ENCODE data around the gene ARG2. TPM values are rescaled to one million over a fixed set of nuclear protein-coding genes. Genes with fewer than 3 reads are reported as not detected.

The ARG2 gene
- total RNA-seq, 2 donors from 2014 or later: 2.8 to 12.5 TPM

DNA sequence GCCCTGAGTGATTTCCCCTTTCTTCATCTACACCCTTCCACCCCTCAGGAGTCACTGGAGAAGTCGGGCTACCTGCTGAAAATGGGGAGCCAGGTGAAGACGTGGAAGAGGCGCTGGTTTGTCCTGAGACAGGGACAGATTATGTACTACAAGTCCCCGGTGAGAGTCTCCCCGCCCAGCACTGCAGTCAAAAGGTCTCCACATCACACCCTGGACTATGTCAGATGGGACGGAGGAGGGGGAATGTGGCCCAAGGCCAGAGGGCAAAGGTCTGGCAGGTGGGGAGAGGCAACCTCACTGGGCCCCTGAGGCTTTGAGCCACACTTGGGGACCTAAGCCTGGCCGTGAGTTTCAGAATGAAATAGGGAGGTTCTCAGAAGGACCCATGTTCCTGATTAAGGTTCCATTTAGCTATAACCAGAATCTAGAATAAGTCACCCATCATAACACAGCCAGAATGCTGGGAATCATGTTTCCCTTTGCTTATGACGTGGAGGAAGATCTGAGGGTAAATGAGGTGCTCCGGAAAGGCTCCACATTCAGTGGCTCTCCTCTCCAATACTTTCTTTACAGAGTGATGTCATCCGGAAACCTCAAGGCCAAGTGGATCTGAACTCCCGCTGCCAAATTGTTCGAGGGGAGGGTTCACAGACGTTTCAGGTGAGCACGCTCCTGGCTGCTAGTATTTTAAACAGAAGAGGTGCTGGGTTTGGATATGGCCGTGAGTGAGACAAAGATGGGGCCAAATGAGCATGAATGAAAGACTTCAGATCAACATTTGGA, 46.3 kb upstream of the ARG2 start:
- no peak overlapping the region for H3K27ac ChIP-seq
- TF ChIP-seq, protein P1, sequence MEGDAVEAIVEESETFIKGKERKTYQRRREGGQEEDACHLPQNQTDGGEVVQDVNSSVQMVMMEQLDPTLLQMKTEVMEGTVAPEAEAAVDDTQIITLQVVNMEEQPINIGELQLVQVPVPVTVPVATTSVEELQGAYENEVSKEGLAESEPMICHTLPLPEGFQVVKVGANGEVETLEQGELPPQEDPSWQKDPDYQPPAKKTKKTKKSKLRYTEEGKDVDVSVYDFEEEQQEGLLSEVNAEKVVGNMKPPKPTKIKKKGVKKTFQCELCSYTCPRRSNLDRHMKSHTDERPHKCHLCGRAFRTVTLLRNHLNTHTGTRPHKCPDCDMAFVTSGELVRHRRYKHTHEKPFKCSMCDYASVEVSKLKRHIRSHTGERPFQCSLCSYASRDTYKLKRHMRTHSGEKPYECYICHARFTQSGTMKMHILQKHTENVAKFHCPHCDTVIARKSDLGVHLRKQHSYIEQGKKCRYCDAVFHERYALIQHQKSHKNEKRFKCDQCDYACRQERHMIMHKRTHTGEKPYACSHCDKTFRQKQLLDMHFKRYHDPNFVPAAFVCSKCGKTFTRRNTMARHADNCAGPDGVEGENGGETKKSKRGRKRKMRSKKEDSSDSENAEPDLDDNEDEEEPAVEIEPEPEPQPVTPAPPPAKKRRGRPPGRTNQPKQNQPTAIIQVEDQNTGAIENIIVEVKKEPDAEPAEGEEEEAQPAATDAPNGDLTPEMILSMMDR (IDR thresholded peaks at IDR 0.05): no peak
- H3K27me3 ChIP-seq (replicated peaks; ENCODE audit: insufficient read depth): no peaks in the 10 kb centered on the region
- H3K36me3 ChIP-seq: no peaks in the 10 kb centered on the region
- H3K4me3 ChIP-seq: no peak overlapping the region
- no peaks in the 10 kb centered on the region for H3K4me1 ChIP-seq (ENCODE audit: control insufficient read depth in 1 of 2, low read depth in 2 of 2)
- ATAC-seq (ENCODE audit: insufficient number of reproducible peaks, low FRiP score, low read depth) (no peak), DNase-seq (ENCODE audit: low spot score) (no peak)
- no peaks in the 10 kb centered on the region for H3K9me3 ChIP-seq

DNA sequence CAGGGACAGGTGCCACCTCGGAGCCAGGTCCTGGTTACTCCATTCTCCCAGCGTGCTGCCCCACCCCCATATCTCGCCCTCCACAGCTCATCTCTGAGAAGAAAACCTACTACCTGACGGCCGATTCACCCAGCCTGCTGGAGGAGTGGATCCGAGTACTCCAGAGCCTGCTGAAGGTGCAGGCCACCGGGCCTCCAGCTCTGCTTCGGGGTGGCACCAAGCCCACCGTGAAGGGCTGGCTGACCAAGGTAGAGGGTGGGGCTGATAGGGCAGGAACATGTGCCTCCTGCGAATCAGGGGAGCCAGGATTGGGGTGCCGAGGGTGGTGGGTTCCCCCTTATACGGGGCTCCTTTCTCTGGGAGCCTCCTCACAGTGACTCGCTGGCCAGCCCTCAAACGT, 45.6 kb upstream of the ARG2 start:
- Histone ChIP-seq H3K4me3 (no peak overlapping the region), H3K36me3 (no peaks in the 10 kb centered on the region), H3K4me1 (ENCODE audit: control insufficient read depth in 1 of 2, low read depth in 2 of 2) (no peaks in the 10 kb centered on the region), H3K27me3 (replicated peaks; ENCODE audit: insufficient read depth) (no peaks in the 10 kb centered on the region), H3K27ac (no peak overlapping the region), H3K9me3 (no peaks in the 10 kb centered on the region)
- DNase-seq (ENCODE audit: low spot score) (no peak), ATAC-seq (ENCODE audit: insufficient number of reproducible peaks, low FRiP score, low read depth) (no peak)
- TF ChIP-seq, protein P1 (IDR thresholded peaks at IDR 0.05): no peak

DNA sequence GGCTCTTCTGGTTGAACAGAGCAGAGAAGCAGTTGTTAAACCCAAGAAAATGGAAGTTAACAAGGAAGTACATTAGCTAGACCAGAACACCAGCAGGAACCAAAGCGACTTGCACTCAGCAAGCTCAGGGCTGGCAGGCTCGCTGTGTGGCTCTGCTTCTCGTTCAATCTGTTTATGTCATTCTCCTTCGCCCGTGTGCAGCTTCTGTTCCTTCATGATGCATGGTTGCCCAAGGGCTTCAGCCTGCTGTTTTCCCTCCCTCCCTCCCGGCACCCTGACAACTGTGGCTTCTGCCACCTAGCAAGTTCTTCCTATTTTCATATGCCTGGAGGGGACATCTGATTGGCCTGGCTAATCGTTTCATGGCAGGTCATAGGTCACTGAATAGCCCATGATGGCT, 44.9 kb upstream of the ARG2 start:
- no peak for ATAC-seq (ENCODE audit: insufficient number of reproducible peaks, low FRiP score, low read depth)

GRCh38 chr14:67575684-67576083, 44.0 kb upstream of the ARG2 start:
- no peak overlapping the region for H3K27ac ChIP-seq
- TF ChIP-seq, protein P1 (IDR thresholded peaks at IDR 0.05): no peak
- ATAC-seq (ENCODE audit: insufficient number of reproducible peaks, low FRiP score, low read depth) (no peak), DNase-seq (ENCODE audit: low spot score) (no peak)
- no peaks in the 10 kb centered on the region for H3K27me3 ChIP-seq (replicated peaks; ENCODE audit: insufficient read depth)
- H3K4me1 ChIP-seq (ENCODE audit: control insufficient read depth in 1 of 2, low read depth in 2 of 2): no peaks in the 10 kb centered on the region
- no peak overlapping the region for H3K4me3 ChIP-seq
- no peaks in the 10 kb centered on the region for H3K9me3 ChIP-seq
- H3K36me3 ChIP-seq: no peaks in the 10 kb centered on the region

More for the DNA sequence above, 44.9 kb upstream of the ARG2 start:
- H3K36me3 ChIP-seq: no peaks in the 10 kb centered on the region
- DNase-seq (ENCODE audit: low spot score): no peak
- H3K4me3 ChIP-seq: no peak overlapping the region
- H3K4me1 ChIP-seq (ENCODE audit: control insufficient read depth in 1 of 2, low read depth in 2 of 2): no peaks in the 10 kb centered on the region
- TF ChIP-seq, protein P1 (IDR thresholded peaks at IDR 0.05): no peak
- no peaks in the 10 kb centered on the region for H3K27me3 ChIP-seq (replicated peaks; ENCODE audit: insufficient read depth)
- no peaks in the 10 kb centered on the region for H3K9me3 ChIP-seq
- no peak overlapping the region for H3K27ac ChIP-seq

DNA sequence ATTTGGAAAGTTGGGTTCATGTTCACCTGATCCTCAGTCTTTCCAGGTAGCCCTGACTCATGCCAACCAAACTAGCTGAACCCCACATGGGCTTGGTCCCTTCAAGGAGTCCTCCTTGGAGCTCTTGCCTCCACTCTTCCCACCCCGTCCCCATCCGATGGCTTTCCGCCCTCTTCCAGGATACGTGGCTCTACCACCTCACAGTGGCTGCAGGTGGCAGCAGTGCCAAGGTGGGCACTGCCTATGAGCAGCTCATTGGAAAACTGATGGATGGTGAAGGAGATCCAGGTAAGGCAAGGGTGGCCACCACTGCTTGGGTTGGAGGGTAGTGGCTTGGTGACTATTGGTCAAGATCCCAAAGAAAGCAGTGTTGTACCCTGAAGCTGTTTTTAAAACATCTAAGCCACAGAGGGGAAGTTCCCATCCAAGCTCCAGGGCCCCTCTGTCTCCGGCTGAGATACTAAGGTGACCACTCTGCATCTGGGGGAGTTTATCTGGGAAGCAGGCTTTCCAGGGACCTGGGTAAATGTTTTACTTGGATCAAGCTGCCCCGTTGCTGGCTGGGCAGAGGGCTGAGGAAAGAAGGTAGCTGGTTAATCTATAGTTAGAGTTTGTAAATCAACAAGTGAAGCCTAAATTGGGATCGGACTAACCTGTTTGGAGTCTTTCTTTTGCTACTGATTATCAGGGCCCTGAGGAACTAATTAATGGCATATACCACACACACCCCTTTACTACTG, 43.3 kb upstream of the ARG2 start:
- Histone ChIP-seq H3K27me3 (replicated peaks; ENCODE audit: insufficient read depth) (no peaks in the 10 kb centered on the region), H3K36me3 (no peaks in the 10 kb centered on the region), H3K4me1 (ENCODE audit: control insufficient read depth in 1 of 2, low read depth in 2 of 2) (no peaks in the 10 kb centered on the region), H3K27ac (no peak overlapping the region), H3K4me3 (no peak overlapping the region), H3K9me3 (no peaks in the 10 kb centered on the region)
- DNase-seq (ENCODE audit: low spot score) (no peak), ATAC-seq (ENCODE audit: insufficient number of reproducible peaks, low FRiP score, low read depth) (no peak)
- TF ChIP-seq, protein P1 (IDR thresholded peaks at IDR 0.05): no peak
